H9 (cell line): ENCODE results near the gene PNPLA2. TPM values are rescaled to one million over a fixed set of nuclear protein-coding genes. Genes with fewer than 3 reads are reported as not detected.
A peak's percentile ranks its signal among the peaks of the same experiment; 100 is the strongest.

Experiments used
- DNase-seq: peaks from one replicate; pipeline ENCODE4 v3.0.0-alpha.2; 2017
- H2AFZ ChIP-seq: one replicate; pipeline ENCODE4 v1.6.1; 2013; ENCODE audit warnings: mild to moderate bottlenecking, low read length, control low read depth, moderate library complexity
- H2AK5ac ChIP-seq: 2 replicates; pipeline ENCODE4 v1.6.1; 2013; ENCODE audit warnings: low read length, control low read depth, mixed read lengths; ENCODE audit not compliant: insufficient read length
- H2BK120ac ChIP-seq: one replicate; pipeline ENCODE4 v1.6.1; 2013; ENCODE audit warnings: low read depth, mild to moderate bottlenecking, low read length, control low read depth, inconsistent platforms; ENCODE audit not compliant: poor library complexity, severe bottlenecking
- H2BK12ac ChIP-seq: 2 replicates; pipeline ENCODE4 v1.6.1; 2013; ENCODE audit warnings: low read length, control low read depth, mixed read lengths, low read depth; ENCODE audit not compliant: insufficient read length
- H2BK15ac ChIP-seq: 2 replicates; pipeline ENCODE4 v1.6.1; 2013; ENCODE audit warnings: low read depth, low read length, control low read depth
- H2BK20ac ChIP-seq: one replicate; pipeline ENCODE4 v1.6.1; 2013; ENCODE audit warnings: low read depth, mild to moderate bottlenecking, low read length, control low read depth, inconsistent platforms; ENCODE audit not compliant: poor library complexity, severe bottlenecking
- H2BK5ac ChIP-seq: 2 replicates; pipeline ENCODE4 v1.6.1; 2013; ENCODE audit warnings: low read length, control low read depth, mixed read lengths; ENCODE audit not compliant: insufficient read length
- H3K14ac ChIP-seq: 2 replicates; pipeline ENCODE4 v1.6.1; 2013; ENCODE audit warnings: low read length, control low read depth; ENCODE audit not compliant: insufficient read depth
- H3K18ac ChIP-seq: 2 replicates; pipeline ENCODE4 v1.6.1; 2013; ENCODE audit warnings: low read depth, mild to moderate bottlenecking, mixed read lengths, low read length, control low read depth; ENCODE audit not compliant: insufficient read length
- H3K23ac ChIP-seq: 2 replicates; pipeline ENCODE4 v1.6.1; 2013; ENCODE audit warnings: low read length, control low read depth, mixed read lengths, low read depth; ENCODE audit not compliant: insufficient read length
- H3K23me2 ChIP-seq: 2 replicates; pipeline ENCODE4 v1.6.1; 2013; ENCODE audit warnings: low read depth, mild to moderate bottlenecking, mixed read lengths, low read length, control low read depth; ENCODE audit not compliant: insufficient read length, poor library complexity, severe bottlenecking
- H3K27ac ChIP-seq: 2 replicates; pipeline ENCODE4 v1.5.1; 2013; ENCODE audit warnings: low read length, control low read depth, mixed read lengths, low read depth; ENCODE audit not compliant: insufficient read length
- H3K27me3 ChIP-seq: 2 replicates; pipeline ENCODE4 v1.6.1; 2013; ENCODE audit warnings: low read length, control low read depth, inconsistent platforms; ENCODE audit not compliant: insufficient read depth
- H3K4ac ChIP-seq: 2 replicates; pipeline ENCODE4 v1.6.1; 2013; ENCODE audit warnings: low read depth, mild to moderate bottlenecking, control low read depth, inconsistent platforms, low read length, moderate library complexity
- H3K4me1 ChIP-seq: 2 replicates; pipeline ENCODE4 v1.6.1; 2013; ENCODE audit warnings: low read length, control low read depth, inconsistent platforms; ENCODE audit not compliant: insufficient read depth
- H3K4me2 ChIP-seq: 2 replicates; pipeline ENCODE4 v1.6.1; 2013; ENCODE audit warnings: low read length, control low read depth, mixed read lengths; ENCODE audit not compliant: insufficient read length, insufficient read depth
- H3K56ac ChIP-seq: 2 replicates; pipeline ENCODE4 v1.6.1; 2013; ENCODE audit warnings: low read depth, mild to moderate bottlenecking, mixed read lengths, low read length, control low read depth; ENCODE audit not compliant: insufficient read length
- H3K79me1 ChIP-seq: 2 replicates; pipeline ENCODE4 v1.6.1; 2013; ENCODE audit warnings: low read depth, mild to moderate bottlenecking, moderate library complexity, low read length, control low read depth, inconsistent platforms; ENCODE audit not compliant: insufficient read depth, poor library complexity, severe bottlenecking
- H3K79me2 ChIP-seq: 2 replicates; pipeline ENCODE4 v1.6.1; 2013; ENCODE audit warnings: low read length, control low read depth, inconsistent platforms; ENCODE audit not compliant: insufficient read depth
- H3K9ac ChIP-seq: 2 replicates; pipeline ENCODE4 v1.6.1; 2013; ENCODE audit warnings: low read length, control low read depth, mixed read lengths; ENCODE audit not compliant: insufficient read length; ENCODE audit errors: extremely low read depth
- H3K9me3 ChIP-seq: one replicate; pipeline ENCODE4 v1.6.1; 2013; ENCODE audit warnings: low read depth, low read length, inconsistent platforms; ENCODE audit not compliant: control insufficient read depth
- H3T11ph ChIP-seq: one replicate; pipeline ENCODE4 v1.6.1; 2013; ENCODE audit warnings: mild to moderate bottlenecking, low read length, control low read depth, inconsistent platforms
- H4K20me1 ChIP-seq: one replicate; pipeline ENCODE4 v1.6.1; 2013; ENCODE audit not compliant: control insufficient read depth, insufficient read length, insufficient read depth
- H4K5ac ChIP-seq: 2 replicates; pipeline ENCODE4 v1.6.1; 2013; ENCODE audit warnings: low read depth, mild to moderate bottlenecking, mixed read lengths, low read length, control low read depth; ENCODE audit not compliant: insufficient read length
- H4K8ac ChIP-seq: replicated peaks from 2 replicates; pipeline ENCODE4 v1.6.1; 2013; ENCODE audit warnings: low read length, control low read depth, mixed read lengths, low read depth; ENCODE audit not compliant: insufficient read length
- H4K91ac ChIP-seq: 2 replicates; pipeline ENCODE4 v1.6.1; 2013; ENCODE audit warnings: low read depth, mild to moderate bottlenecking, moderate library complexity, mixed read lengths, low read length, control low read depth; ENCODE audit not compliant: insufficient read length
- H3K27ac Mint-ChIP-seq, 3 experiments: 2 replicates in 2 of 3; 3 replicates in 1 of 3; pipeline ENCODE4 v1.8.0; 2020 to 2021; ENCODE audit warnings: mixed read lengths in 3 of 3, mild to moderate bottlenecking in 1 of 3, moderate library complexity in 1 of 3
- H3K27me3 Mint-ChIP-seq: 2 replicates; pipeline ENCODE4 v1.8.0; 2021; ENCODE audit warnings: low read depth, mild to moderate bottlenecking, moderate library complexity, mixed read lengths
- H3K36me3 Mint-ChIP-seq, 3 experiments: 2 replicates in 2 of 3; 3 replicates in 1 of 3; pipeline ENCODE4 v1.8.0; 2020 to 2021; ENCODE audit warnings: low read depth in 3 of 3, mixed read lengths in 3 of 3; ENCODE audit not compliant: insufficient read depth in 1 of 3
- H3K4me1 Mint-ChIP-seq, 2 experiments: 2 replicates each; pipeline ENCODE4 v1.8.0; 2020; ENCODE audit warnings: mixed read lengths in 2 of 2
- H3K4me3 Mint-ChIP-seq, 2 experiments: 2 replicates in 1 of 2; 3 replicates in 1 of 2; pipeline ENCODE4 v1.8.0; 2020 to 2021; ENCODE audit warnings: mild to moderate bottlenecking in 2 of 2, mixed read lengths in 2 of 2, moderate library complexity in 1 of 2
- H3K9me3 Mint-ChIP-seq, 2 experiments: 2 replicates in 1 of 2; 3 replicates in 1 of 2; pipeline ENCODE4 v1.8.0; 2020; ENCODE audit warnings: mild to moderate bottlenecking in 2 of 2, mixed read lengths in 2 of 2, moderate library complexity in 1 of 2
- CTCF ChIP-seq: fragments of 200-600 bp; sonication (generic); conservative IDR thresholded peaks from 3 replicates; pipeline ENCODE4 v1.8.0; 2021; ENCODE audit warnings: antibody characterized with exemption, mild to moderate bottlenecking
- WGBS: extraction: QIAGEN DNeasy Blood & Tissue Kit; methylation state at CpG from one replicate; pipeline ENCODE4 v1.1.7; 2013; ENCODE audit warnings: missing lambda C conversion rate, low lambda C conversion rate, mixed read lengths; ENCODE audit not compliant: insufficient read length; ENCODE audit errors: extremely low coverage; 5-methylcytosine and 5-hydroxymethylcytosine counted together
- total RNA-seq: library from RNA; stranded (reverse); gene quantifications from 2 replicates; pipeline ENCODE4 v1.2.1, GENCODE V29; 2021

The PNPLA2 gene
- total RNA-seq, 1 experiment from 2014 or later: 67.3 TPM

- peaks cover 22 to 37% of the 10 kb centered on the region in 2 experiments for H3K4me1 Mint-ChIP-seq
- no peaks in the 10 kb centered on the region for H3K27me3 ChIP-seq
- peaks cover 10% of the 10 kb centered on the region for H3K27me3 Mint-ChIP-seq
- H2BK15ac ChIP-seq: no peak overlapping the region
- H3K4me1 ChIP-seq: peaks cover 2% of the 10 kb centered on the region; the same call in 1 of the 2 replicates
- H3K9me3 Mint-ChIP-seq: no peaks in the 10 kb centered on the region
- H3T11ph ChIP-seq: no peak overlapping the region
- H3K9me3 ChIP-seq: no peaks in the 10 kb centered on the region
- H3K56ac ChIP-seq: no peak overlapping the region
- H2BK20ac ChIP-seq: no peak overlapping the region
- DNase-seq: peak; percentile 99
- H3K36me3 Mint-ChIP-seq: peaks cover 4 to 21% (median 17%) of the 10 kb centered on the region in 3 experiments; a peak in 6 of 7 replicates
- no peak overlapping the region for H2AK5ac ChIP-seq
- H2BK12ac ChIP-seq: no peak overlapping the region
- no peak overlapping the region for H2BK5ac ChIP-seq
- H3K4me3 Mint-ChIP-seq: peak overlapping the region; percentile 32 to 73; a peak in 4 of 5 replicates
- no peaks in the 10 kb centered on the region for H3K79me2 ChIP-seq
- H4K8ac ChIP-seq: no peak overlapping the region
- peak overlapping the region in 2 of 3 experiments; percentile 78 to 81; a peak in 5 of 7 replicates for H3K27ac Mint-ChIP-seq
- H3K27ac ChIP-seq: no peak overlapping the region
- no peaks in the 10 kb centered on the region for H3K79me1 ChIP-seq
- H3K9ac ChIP-seq: no peak overlapping the region
- no peak overlapping the region for H4K5ac ChIP-seq
- no peaks in the 10 kb centered on the region for H4K20me1 ChIP-seq
- no peak overlapping the region for H3K23ac ChIP-seq
- peak; percentile 95 for TF ChIP-seq CTCF
- H2AFZ ChIP-seq: no peak overlapping the region
- H2BK120ac ChIP-seq: no peak overlapping the region
- no peak overlapping the region for H4K91ac ChIP-seq
- H3K4me2 ChIP-seq: peak overlapping the region; percentile 3
- no peak overlapping the region for H3K14ac ChIP-seq
- H3K23me2 ChIP-seq: peaks cover 4% of the 10 kb centered on the region
- H3K4ac ChIP-seq: no peak overlapping the region
- no peak overlapping the region for H3K18ac ChIP-seq
- no CpG with 5 or more reads among the region's 24 CpGs for WGBS
Observed at GRCh38 chr11:783581-784015, 35.1 kb upstream of the PNPLA2 start.
